Neural cell (in vitro differentiated cells): ENCODE measurements around the gene ENAH. TPM values are rescaled to one million over a fixed set of nuclear protein-coding genes. Genes with fewer than 3 reads are reported as not detected.

ENCODE experiments used
- H2AFZ ChIP-seq: fragments of 200-600, 300-800 bp; sonication (generic), shearing (Covaris generic); 2 replicates; pipeline ENCODE4 v1.6.0; 2014; ENCODE audit warnings: low read depth, mild to moderate bottlenecking, antibody characterized with exemption, low read length, moderate library complexity
- H3F3A ChIP-seq: fragments of 200-600 bp; shearing (Covaris generic); 2 replicates; pipeline ENCODE4 v1.6.1; 2016; ENCODE audit warnings: mild to moderate bottlenecking, moderate library complexity, mixed read lengths, antibody characterized with exemption, low read length; ENCODE audit not compliant: insufficient read depth, poor library complexity, severe bottlenecking
- H3K27ac ChIP-seq: fragments of 200-600, 300-800 bp; sonication (generic), shearing (Covaris generic); 2 replicates; pipeline ENCODE4 v1.5.1; 2014; ENCODE audit warnings: mild to moderate bottlenecking, low read length, moderate library complexity
- H3K27me3 ChIP-seq: fragments of 300-800, 200-600 bp; sonication (generic), shearing (Covaris generic); 2 replicates; pipeline ENCODE4 v1.6.0; 2014; ENCODE audit warnings: mild to moderate bottlenecking, low read depth, low read length, moderate library complexity; ENCODE audit not compliant: insufficient read depth
- H3K36me3 ChIP-seq: fragments of 300-800, 200-600 bp; sonication (generic), shearing (Covaris generic); 2 replicates; pipeline ENCODE4 v1.5.1; 2014; ENCODE audit warnings: mild to moderate bottlenecking, antibody characterized with exemption, low read length, moderate library complexity; ENCODE audit not compliant: insufficient read depth
- H3K4me2 ChIP-seq: fragments of 300-800, 200-600 bp; sonication (generic), shearing (Covaris generic); 2 replicates; pipeline ENCODE4 v1.6.0; 2014; ENCODE audit warnings: mild to moderate bottlenecking, low read length
- H3K4me3 ChIP-seq: fragments of 300-800, 200-600 bp; sonication (generic), shearing (Covaris generic); 2 replicates; pipeline ENCODE4 v1.5.1; 2014; ENCODE audit warnings: mild to moderate bottlenecking, low read length, moderate library complexity
- H3K79me2 ChIP-seq: fragments of 200-600 bp; shearing (Covaris generic); replicated peaks from 2 replicates; pipeline ENCODE4 v1.6.0; 2014; ENCODE audit warnings: mild to moderate bottlenecking, low read length, moderate library complexity; ENCODE audit not compliant: insufficient read depth
- H3K9ac ChIP-seq: fragments of 300-800, 200-600 bp; sonication (generic), shearing (Covaris generic); 2 replicates; pipeline ENCODE4 v1.6.1; 2016; ENCODE audit warnings: mild to moderate bottlenecking, low read length, mixed read lengths
- H3K9me2 ChIP-seq: fragments of 200-600 bp; shearing (Covaris generic); 2 replicates; pipeline ENCODE4 v1.6.1; 2016; ENCODE audit warnings: mild to moderate bottlenecking, low read length, mixed read lengths; ENCODE audit not compliant: insufficient read depth
- H3K9me3 ChIP-seq: fragments of 200-600, 300-800 bp; sonication (generic), shearing (Covaris generic); 2 replicates; pipeline ENCODE4 v1.6.1; 2016; ENCODE audit warnings: mild to moderate bottlenecking, mixed run types, low read length, moderate library complexity, mixed read lengths
- H4K20me1 ChIP-seq: fragments of 200-600 bp; shearing (Covaris generic); 2 replicates; pipeline ENCODE4 v1.6.1; 2016; ENCODE audit warnings: mild to moderate bottlenecking, mixed run types; ENCODE audit not compliant: insufficient read depth
- EP300 ChIP-seq: fragments of 450-650 bp; conservative IDR thresholded peaks from 2 replicates; pipeline ENCODE4 v1.6.1; 2014; ENCODE audit warnings: antibody characterized with exemption, mild to moderate bottlenecking, moderate library complexity; ENCODE audit not compliant: poor library complexity, severe bottlenecking
- EZH2 ChIP-seq: fragments of 200-600, 300-800 bp; shearing (Covaris generic), sonication (generic); IDR thresholded peaks from 2 replicates; pipeline ENCODE4 v1.6.1; 2014; ENCODE audit warnings: antibody characterized with exemption, low read length, borderline replicate concordance, mild to moderate bottlenecking; ENCODE audit not compliant: insufficient read depth, poor library complexity, severe bottlenecking
- MXI1 ChIP-seq: fragments of 450-650 bp; conservative IDR thresholded peaks from 2 replicates; pipeline ENCODE4 v1.6.1; 2014; ENCODE audit warnings: antibody characterized with exemption, mild to moderate bottlenecking; ENCODE audit not compliant: poor library complexity, severe bottlenecking
- POLR2AphosphoS5 ChIP-seq: IDR thresholded peaks from 2 replicates; pipeline ENCODE4 v1.6.1; 2012
- RAD21 ChIP-seq: fragments of 450-650 bp; conservative IDR thresholded peaks from 2 replicates; pipeline ENCODE4 v1.6.1; 2014; ENCODE audit warnings: antibody characterized with exemption, mild to moderate bottlenecking, moderate library complexity
- REST ChIP-seq: IDR thresholded peaks from 2 replicates; pipeline ENCODE4 v1.6.1; 2012; ENCODE audit warnings: borderline replicate concordance
- SMC3 ChIP-seq: fragments of 450-650 bp; conservative IDR thresholded peaks from 2 replicates; pipeline ENCODE4 v1.6.1; 2014; ENCODE audit warnings: antibody characterized with exemption, mild to moderate bottlenecking, moderate library complexity; ENCODE audit not compliant: poor library complexity
- TAF1 ChIP-seq: IDR thresholded peaks from 2 replicates; pipeline ENCODE4 v1.6.1; 2012; ENCODE audit warnings: low read depth
- polyA plus RNA-seq: library from polyadenylated mRNA; depleted of rRNA; stranded (reverse); fragments of >200 nt; gene quantifications from 2 replicates; pipeline ENCODE4 v1.2.3, GENCODE V29; 2014
- TF ChIP-seq, protein P1 (sequence below): fragments of 450-650 bp; IDR thresholded peaks from 2 replicates; pipeline ENCODE4 v1.5.1; 2014; ENCODE audit warnings: antibody characterized with exemption, mild to moderate bottlenecking, moderate library complexity; ENCODE audit not compliant: poor library complexity, severe bottlenecking

The ENAH gene
- polyA plus RNA-seq, 1 donor from 2014 or later, result 58.4 TPM

- no peak for TF ChIP-seq EZH2
- no peak for TF ChIP-seq SMC3
These were observed 192.0 kb downstream of the ENAH start (continued) for GRCh38 chr1:225460737-225461532.

DNA sequence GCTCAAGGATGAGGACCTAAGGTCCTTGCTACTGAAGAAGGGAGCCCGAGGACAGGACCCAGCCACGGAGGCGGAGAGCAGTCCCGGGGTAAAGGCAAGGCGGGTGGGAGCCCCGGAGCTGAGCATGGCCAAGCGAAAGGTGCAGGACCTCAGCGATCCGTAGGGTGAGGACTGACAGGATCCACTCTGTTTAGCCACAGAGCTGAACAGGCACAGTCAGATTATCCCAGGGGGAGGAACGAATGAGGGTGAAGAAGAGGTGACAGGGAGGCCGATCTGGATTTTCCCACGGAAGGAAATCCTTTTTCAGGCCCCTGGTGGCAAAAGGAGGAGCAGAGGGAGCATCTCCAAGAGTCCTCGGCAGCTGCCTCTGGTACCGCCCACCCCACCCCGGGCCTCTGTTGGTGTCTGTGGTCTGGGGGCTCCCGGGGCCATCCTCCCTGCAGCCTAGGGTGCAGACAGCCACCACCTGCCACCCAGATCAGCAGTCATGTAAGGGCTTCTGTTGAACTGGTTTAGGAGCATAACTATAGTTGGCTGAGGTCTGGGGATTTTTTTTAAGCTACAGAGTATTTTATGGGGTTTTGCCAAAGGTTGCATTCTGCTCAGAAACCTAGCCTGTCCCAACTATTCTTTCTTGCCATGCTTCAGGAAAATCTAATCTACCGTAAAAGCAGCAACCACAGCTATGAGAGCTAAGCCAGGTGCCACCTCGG lies 192.7 kb downstream of the ENAH start:
- H3K9ac ChIP-seq, result no peak overlapping the region
- H3K9me2 ChIP-seq, result no peaks in the 10 kb centered on the region
- no peak overlapping the region for H3K27ac ChIP-seq
- no peak overlapping the region for H3K4me2 ChIP-seq
- no peaks in the 10 kb centered on the region for H4K20me1 ChIP-seq
- no peaks in the 10 kb centered on the region for H3F3A ChIP-seq
- H3K27me3 ChIP-seq, result no peaks in the 10 kb centered on the region
- H3K4me3 ChIP-seq, result no peak overlapping the region
- H3K9me3 ChIP-seq, result no peaks in the 10 kb centered on the region
- H2AFZ ChIP-seq, result no peak overlapping the region
- H3K36me3 ChIP-seq, result no peaks in the 10 kb centered on the region
- no peaks in the 10 kb centered on the region for H3K79me2 ChIP-seq
- TF ChIP-seq POLR2AphosphoS5 (no peak), REST (no peak), RAD21 (no peak)

DNA sequence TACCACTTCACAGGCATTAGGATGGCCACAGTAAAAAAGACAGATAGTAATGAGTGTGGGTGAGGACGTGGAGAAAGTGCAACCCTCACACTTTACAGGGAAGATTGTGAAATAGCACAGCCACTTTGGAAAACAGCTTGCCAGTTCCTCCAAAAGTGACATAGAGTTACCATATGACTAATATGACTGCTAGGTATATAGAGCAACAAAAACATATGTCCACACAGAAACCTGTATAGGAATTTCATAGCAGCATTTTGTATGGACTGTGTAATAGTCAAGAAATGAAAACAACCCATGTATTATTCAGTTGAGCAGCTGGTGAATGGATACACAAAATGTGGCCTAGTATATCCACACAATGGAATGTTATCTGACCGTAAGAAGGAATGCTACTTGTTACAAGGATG lies 194.7 kb downstream of the ENAH start:
- Histone ChIP-seq H3K9me3 (no peaks in the 10 kb centered on the region), H3K27ac (no peak overlapping the region), H3K36me3 (no peaks in the 10 kb centered on the region), H3K4me3 (no peak overlapping the region), H4K20me1 (no peaks in the 10 kb centered on the region), H3K9me2 (no peaks in the 10 kb centered on the region), H3F3A (no peaks in the 10 kb centered on the region), H3K9ac (no peak overlapping the region), H3K27me3 (no peaks in the 10 kb centered on the region), H2AFZ (no peak overlapping the region), H3K79me2 (no peaks in the 10 kb centered on the region), H3K4me2 (no peak overlapping the region)
- TF ChIP-seq EP300, result no peak

DNA sequence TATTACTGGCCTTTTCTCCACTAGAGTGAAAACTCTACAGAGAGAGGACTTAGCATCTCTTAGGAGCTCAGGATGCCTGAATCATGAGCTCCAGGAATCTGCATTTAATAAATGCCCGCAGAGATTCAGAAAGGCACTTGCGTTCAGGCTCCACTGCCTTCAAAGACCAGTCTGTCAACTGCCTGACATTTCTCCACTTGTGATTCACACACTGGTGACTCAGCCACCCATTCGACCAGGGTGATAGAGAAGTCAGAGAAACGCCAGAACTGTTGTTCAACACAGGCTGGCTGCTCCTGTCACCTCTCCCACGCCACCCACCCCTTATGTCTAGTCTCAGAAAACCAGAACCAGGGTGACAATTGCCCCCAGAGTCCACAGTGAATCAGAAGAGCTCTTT lies 198.2 kb downstream of the ENAH start:
- Histone ChIP-seq H3K9ac (no peak overlapping the region), H4K20me1 (no peaks in the 10 kb centered on the region), H3K4me3 (no peak overlapping the region), H2AFZ (no peak overlapping the region), H3K27ac (no peak overlapping the region), H3K79me2 (no peaks in the 10 kb centered on the region), H3K4me2 (no peak overlapping the region), H3K9me2 (no peaks in the 10 kb centered on the region), H3K36me3 (no peaks in the 10 kb centered on the region), H3K27me3 (no peaks in the 10 kb centered on the region), H3F3A (no peaks in the 10 kb centered on the region), H3K9me3 (no peaks in the 10 kb centered on the region)
- TF ChIP-seq TAF1, result no peak
- TF ChIP-seq, protein P1, sequence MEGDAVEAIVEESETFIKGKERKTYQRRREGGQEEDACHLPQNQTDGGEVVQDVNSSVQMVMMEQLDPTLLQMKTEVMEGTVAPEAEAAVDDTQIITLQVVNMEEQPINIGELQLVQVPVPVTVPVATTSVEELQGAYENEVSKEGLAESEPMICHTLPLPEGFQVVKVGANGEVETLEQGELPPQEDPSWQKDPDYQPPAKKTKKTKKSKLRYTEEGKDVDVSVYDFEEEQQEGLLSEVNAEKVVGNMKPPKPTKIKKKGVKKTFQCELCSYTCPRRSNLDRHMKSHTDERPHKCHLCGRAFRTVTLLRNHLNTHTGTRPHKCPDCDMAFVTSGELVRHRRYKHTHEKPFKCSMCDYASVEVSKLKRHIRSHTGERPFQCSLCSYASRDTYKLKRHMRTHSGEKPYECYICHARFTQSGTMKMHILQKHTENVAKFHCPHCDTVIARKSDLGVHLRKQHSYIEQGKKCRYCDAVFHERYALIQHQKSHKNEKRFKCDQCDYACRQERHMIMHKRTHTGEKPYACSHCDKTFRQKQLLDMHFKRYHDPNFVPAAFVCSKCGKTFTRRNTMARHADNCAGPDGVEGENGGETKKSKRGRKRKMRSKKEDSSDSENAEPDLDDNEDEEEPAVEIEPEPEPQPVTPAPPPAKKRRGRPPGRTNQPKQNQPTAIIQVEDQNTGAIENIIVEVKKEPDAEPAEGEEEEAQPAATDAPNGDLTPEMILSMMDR, result no peak
- no peak for TF ChIP-seq EP300
- no peak for TF ChIP-seq POLR2AphosphoS5
- TF ChIP-seq REST, result no peak
- no peak for TF ChIP-seq EZH2
- no peak for TF ChIP-seq MXI1
- no peak for TF ChIP-seq RAD21
- no peak for TF ChIP-seq SMC3
